H1 (cell line): ENCODE measurements around the gene ZIC5. TPM values are rescaled to one million over a fixed set of nuclear protein-coding genes. Genes with fewer than 3 reads are reported as not detected.

ENCODE experiments used
- CTCF ChIA-PET: fragments of 300-600 bp; sonication (Branson Sonifier 250); formaldehyde crosslinking; loops from one replicate; lab custom pipeline; 2021; ENCODE audit not compliant: partially characterized antibody; lab: Charles Lee
- POLR2A ChIA-PET: fragments of 300-600 bp; sonication (Branson Sonifier 250); formaldehyde crosslinking; loops from one replicate; lab custom pipeline; 2021; ENCODE audit warnings: inconsistent platforms; ENCODE audit not compliant: partially characterized antibody; lab: Charles Lee
- DNase-seq, 2 experiments: peaks; one replicate each; pipeline versions ENCODE4 v3.0.0 to v3.0.0-alpha.2; 2010 to 2022; ENCODE audit warnings: low spot score in 2 of 2, low read depth in 1 of 2, mixed read lengths in 1 of 2
- FAIRE-seq: peaks from 2 replicates; lab custom pipeline; 2011; peaks lifted over from hg19 to GRCh38; lab: Jason Lieb, UNC
- H2AFZ ChIP-seq: 2 replicates; pipeline ENCODE4 v1.8.1; 2012; ENCODE audit warnings: low read length, inconsistent platforms
- H2AK5ac ChIP-seq: 2 replicates; pipeline ENCODE4 v1.6.1; 2013; ENCODE audit warnings: low read depth, low read length
- H2BK120ac ChIP-seq: replicated peaks from 2 replicates; pipeline ENCODE3; 2013; ENCODE audit warnings: low read depth, low read length, inconsistent platforms
- H2BK12ac ChIP-seq: 2 replicates; pipeline ENCODE4 v1.6.1; 2013; ENCODE audit warnings: low read depth, low read length
- H2BK15ac ChIP-seq: 2 replicates; pipeline ENCODE4 v1.6.1; 2013; ENCODE audit warnings: low read length
- H2BK20ac ChIP-seq: 2 replicates; pipeline ENCODE4 v1.6.1; 2013; ENCODE audit warnings: low read length
- H2BK5ac ChIP-seq: 2 replicates; pipeline ENCODE4 v1.6.1; 2013; ENCODE audit warnings: low read depth, low read length
- H3K14ac ChIP-seq: 2 replicates; pipeline ENCODE4 v1.6.1; 2013; ENCODE audit warnings: inconsistent platforms; ENCODE audit not compliant: insufficient read length
- H3K18ac ChIP-seq: 2 replicates; pipeline ENCODE4 v1.6.1; 2013; ENCODE audit warnings: low read length; ENCODE audit errors: extremely low read depth
- H3K23ac ChIP-seq: 2 replicates; pipeline ENCODE4 v1.6.1; 2013; ENCODE audit warnings: inconsistent platforms; ENCODE audit not compliant: insufficient read length
- H3K23me2 ChIP-seq: 2 replicates; pipeline ENCODE4 v1.6.1; 2013; ENCODE audit warnings: low read depth, low read length
- H3K27ac ChIP-seq: 2 replicates; pipeline ENCODE4 v1.6.1; 2011; ENCODE audit warnings: low read depth, low read length, inconsistent platforms
- H3K27me3 ChIP-seq, 4 experiments: replicated peaks in 1 of 4; 1 replicate in 1 of 4; 2 replicates in 3 of 4; pipeline versions ENCODE4 v1.6.1 to v1.8.1; 2011 to 2013; ENCODE audit warnings: low read length in 3 of 4, mild to moderate bottlenecking in 3 of 4, inconsistent platforms in 2 of 4, mixed read lengths in 2 of 4, moderate library complexity in 1 of 4; ENCODE audit not compliant: control insufficient read depth in 3 of 4, insufficient read depth in 3 of 4; ENCODE audit errors: extremely low read depth in 1 of 4
- H3K36me3 ChIP-seq, 4 experiments: 2 replicates each; pipeline versions ENCODE4 v1.6.1 to v1.8.1; 2011 to 2013; ENCODE audit warnings: mild to moderate bottlenecking in 4 of 4, low read length in 3 of 4, moderate library complexity in 2 of 4, control low read depth in 1 of 4, inconsistent platforms in 1 of 4; ENCODE audit not compliant: insufficient read depth in 4 of 4, control insufficient read depth in 2 of 4
- H3K4ac ChIP-seq: replicated peaks from 2 replicates; pipeline ENCODE3; 2013; ENCODE audit warnings: low read length, low read depth, mixed read lengths, inconsistent platforms; ENCODE audit not compliant: insufficient read length
- H3K4me1 ChIP-seq, 4 experiments: replicated peaks in 1 of 4; 1 replicate in 1 of 4; 2 replicates in 3 of 4; pipeline versions ENCODE4 v1.6.1 to v1.8.1; 2011 to 2013; ENCODE audit warnings: low read length in 3 of 4, inconsistent platforms in 2 of 4, mixed read lengths in 1 of 4; ENCODE audit not compliant: insufficient read depth in 4 of 4, control insufficient read depth in 3 of 4
- H3K4me2 ChIP-seq, 2 experiments: 2 replicates each; pipeline versions ENCODE4 v1.6.1 to v1.8.1; 2011 to 2013; ENCODE audit warnings: low read depth in 2 of 2, low read length in 2 of 2, control low read depth in 1 of 2, inconsistent platforms in 1 of 2, mild to moderate bottlenecking in 1 of 2; ENCODE audit not compliant: insufficient read depth in 1 of 2
- H3K4me3 ChIP-seq, 4 experiments: fragments of 200-600, 300-600 bp in 1 of 4; sonication (generic), shearing (Covaris generic), sonication (Bioruptor Twin) in 1 of 4; 2 replicates each; pipeline versions ENCODE4 v1.5.1 to v1.8.1; 2011 to 2016; ENCODE audit warnings: low read length in 4 of 4, low read depth in 3 of 4, control low read depth in 2 of 4, inconsistent platforms in 2 of 4, mild to moderate bottlenecking in 2 of 4, mixed read lengths in 1 of 4, moderate library complexity in 1 of 4; ENCODE audit not compliant: insufficient read depth in 2 of 4; ENCODE audit errors: extremely low read depth in 1 of 4
- H3K56ac ChIP-seq: replicated peaks from 2 replicates; pipeline ENCODE3; 2013; ENCODE audit warnings: low read depth, mild to moderate bottlenecking, mixed read lengths, low read length, inconsistent platforms; ENCODE audit not compliant: insufficient read length
- H3K79me1 ChIP-seq: 2 replicates; pipeline ENCODE4 v1.6.1; 2013; ENCODE audit warnings: low read depth, low read length, control low read depth
- H3K79me2 ChIP-seq, 2 experiments: 2 replicates each; pipeline versions ENCODE4 v1.6.1 to v1.8.1; 2012 to 2013; ENCODE audit warnings: low read length in 2 of 2, mild to moderate bottlenecking in 2 of 2, inconsistent platforms in 1 of 2; ENCODE audit not compliant: insufficient read depth in 2 of 2, control insufficient read depth in 1 of 2
- H3K9ac ChIP-seq, 4 experiments: replicated peaks in 1 of 4; 1 replicate in 1 of 4; 2 replicates in 3 of 4; pipeline versions ENCODE4 v1.6.1 to v1.8.1; 2011 to 2013; ENCODE audit warnings: low read depth in 3 of 4, low read length in 3 of 4, control low read depth in 2 of 4, mild to moderate bottlenecking in 2 of 4, moderate library complexity in 2 of 4, inconsistent platforms in 1 of 4; ENCODE audit errors: extremely low read depth in 1 of 4
- H3K9me3 ChIP-seq, 2 experiments: 2 replicates each; pipeline versions ENCODE4 v1.6.1 to v1.8.1; 2012 to 2013; ENCODE audit warnings: mild to moderate bottlenecking in 2 of 2, moderate library complexity in 2 of 2, control low read depth in 1 of 2, inconsistent platforms in 1 of 2, low read depth in 1 of 2, low read length in 1 of 2, mixed read lengths in 1 of 2; ENCODE audit not compliant: insufficient read depth in 2 of 2
- H4K20me1 ChIP-seq, 2 experiments: replicated peaks in 1 of 2; 2 replicates each; pipeline versions ENCODE3 to v1.8.1; 2011 to 2013; ENCODE audit warnings: inconsistent platforms in 2 of 2, low read length in 2 of 2, mild to moderate bottlenecking in 1 of 2; ENCODE audit not compliant: insufficient read depth in 2 of 2, control insufficient read depth in 1 of 2
- H4K5ac ChIP-seq: 2 replicates; pipeline ENCODE4 v1.6.1; 2013; ENCODE audit warnings: low read length, low read depth, mixed read lengths, inconsistent platforms; ENCODE audit not compliant: insufficient read length
- H4K8ac ChIP-seq: 2 replicates; pipeline ENCODE4 v1.8.0; 2013; ENCODE audit warnings: mild to moderate bottlenecking, moderate library complexity, low read length, inconsistent platforms; ENCODE audit not compliant: insufficient read depth; ENCODE audit errors: extremely low read depth
- H4K91ac ChIP-seq: replicated peaks from 2 replicates; pipeline ENCODE3; 2013; ENCODE audit warnings: low read length, mixed read lengths, inconsistent platforms; ENCODE audit not compliant: insufficient read length
- BRCA1 ChIP-seq: IDR thresholded peaks from 2 replicates; pipeline ENCODE4 v1.6.1; 2012; ENCODE audit warnings: low read depth, low read length, improper control_type of control experiment
- E2F6 ChIP-seq: IDR thresholded peaks from 2 replicates; pipeline ENCODE4 v1.6.1; 2012; ENCODE audit warnings: inconsistent platforms
- KDM4A ChIP-seq: IDR thresholded peaks from one replicate; pipeline ENCODE4 v1.7.1; 2012; ENCODE audit warnings: low read depth, mild to moderate bottlenecking, moderate library complexity, low read length, inconsistent platforms; ENCODE audit not compliant: severe bottlenecking
- PHF8 ChIP-seq: fragments of 200-600 bp; sonication (generic); conservative IDR thresholded peaks from 2 replicates; pipeline ENCODE4 v1.7.1; 2012; ENCODE audit warnings: low read depth, mild to moderate bottlenecking, inconsistent platforms, low read length, moderate library complexity
- RFX5 ChIP-seq: IDR thresholded peaks from 2 replicates; pipeline ENCODE4 v1.6.1; 2011; ENCODE audit warnings: low read depth, low read length, improper control_type of control experiment, borderline replicate concordance
- SIN3A ChIP-seq, 2 experiments: IDR thresholded peaks in 1 of 2; conservative IDR thresholded peaks in 1 of 2; 2 replicates each; pipeline ENCODE4 v1.6.1; 2011 to 2012; ENCODE audit warnings: low read length in 2 of 2, improper control_type of control experiment in 1 of 2, low read depth in 1 of 2, mild to moderate bottlenecking in 1 of 2
- SP1 ChIP-seq: IDR thresholded peaks from 2 replicates; pipeline ENCODE4 v1.6.1; 2011; ENCODE audit warnings: low read depth, low read length
- SP4 ChIP-seq: IDR thresholded peaks from 2 replicates; pipeline ENCODE4 v1.6.1; 2012; ENCODE audit warnings: low read length, inconsistent platforms
- SUZ12 ChIP-seq: fragments of 200-600 bp; sonication (generic); IDR thresholded peaks from 2 replicates; pipeline ENCODE4 v1.6.1; 2012; ENCODE audit warnings: mild to moderate bottlenecking, inconsistent platforms, low read length, moderate library complexity, mixed read lengths
- TEAD4 ChIP-seq: IDR thresholded peaks from 2 replicates; pipeline ENCODE4 v1.6.1; 2012; ENCODE audit warnings: low read depth, low read length, inconsistent platforms, mixed read lengths
- WGBS, 2 experiments: shearing (Covaris generic) in 1 of 2; methylation state at CpG; one replicate each; pipeline versions ENCODE4 v1.1.6 to v1.1.7; 2013 to 2015; ENCODE audit warnings: low lambda C conversion rate in 2 of 2, mixed read lengths in 2 of 2, inconsistent platforms in 1 of 2, low coverage in 1 of 2, missing lambda C conversion rate in 1 of 2; ENCODE audit not compliant: insufficient replicate concordance in 2 of 2, insufficient coverage in 1 of 2, insufficient read length in 1 of 2; ENCODE audit errors: extremely low coverage in 1 of 2, missing lambda C conversion rate in 1 of 2; 5-methylcytosine and 5-hydroxymethylcytosine counted together
- polyA plus RNA-seq, 7 experiments: library from polyadenylated mRNA; depleted of rRNA in 3 of 7; stranded (reverse) in 5 of 7; unstranded in 2 of 7; fragments of >200 nt in 5 of 7; fragments of 200-250 nt in 2 of 7; gene quantifications; 1 replicate in 5 of 7; 2 replicates in 1 of 7; 4 replicates in 1 of 7; pipeline versions ENCODE4 v1.2.1 to v1.2.3, GENCODE V29; 2011 to 2013; ENCODE audit warnings: missing spikeins in 2 of 7, mixed read lengths in 2 of 7
- total RNA-seq: library from RNA; stranded (reverse); fragmentation: NEBNext Ultra II Directional; extraction: Animal tissue kit (Norgen Biotek cat#: 25700); gene quantifications from 2 replicates; pipeline ENCODE4 v1.2.1, GENCODE V29; 2021

The ZIC5 gene
- total and polyA plus RNA-seq, 2 of the 8 experiments (the other 6 are each of a cell fraction or from before 2014, with no cell fraction given), result 14.2 to 52.7 TPM

- Histone ChIP-seq H3K23ac (no peak overlapping the region), H3K9me3 (no peaks in the 10 kb centered on the region), H3K4me3 (peak overlapping the region; percentile 3 to 79 (median 30); a peak in 6 of 8 replicates), H4K91ac (peak overlapping the region; percentile 77), H4K20me1 (peaks cover under 1 to 2% of the 10 kb centered on the region in 2 experiments), H3K27ac (peak overlapping the region; percentile 62; the same call in 1 of the 2 replicates), H3K14ac (no peak overlapping the region), H2BK15ac (no peak overlapping the region), H2AFZ (no peak overlapping the region), H3K79me1 (no peaks in the 10 kb centered on the region), H3K27me3 (peaks cover 0 to 16% (median 4%) of the 10 kb centered on the region in 4 experiments; a peak in 4 of 7 replicates), H3K9ac (peak overlapping the region in 1 of 4 experiments; percentile 23; a peak in 2 of 7 replicates), H2BK120ac (peak overlapping the region; percentile 59), H2BK12ac (peak overlapping the region; percentile 97), H3K4ac (peak overlapping the region; percentile 3), H3K4me2 (peak overlapping the region; percentile 81 to 82), H3K56ac (peak overlapping the region; percentile 13), H3K36me3 (peaks cover 0 to 6% (median under 1%) of the 10 kb centered on the region in 4 experiments; a peak in 2 of 8 replicates), H4K5ac (peak overlapping the region; percentile 99), H3K79me2 (peaks cover under 1 to 30% of the 10 kb centered on the region in 2 experiments), H4K8ac (no peak overlapping the region), H2BK20ac (peak overlapping the region; percentile 53; the same call in 1 of the 2 replicates), H3K4me1 (peaks cover 0 to 31% (median 27%) of the 10 kb centered on the region in 4 experiments; a peak in 6 of 7 replicates), H2AK5ac (peak overlapping the region; percentile 76; the same call in 1 of the 2 replicates), H3K23me2 (peaks cover 16% of the 10 kb centered on the region), H3K18ac (peak overlapping the region; percentile 93), H2BK5ac (peak overlapping the region; percentile 97; the same call in 1 of the 2 replicates)
- ChIA-PET POLR2A (interaction anchor here (0.6 to 3.5 kb wide), 14 partner anchors 8 to 287 kb away, joined by 3 to 39 read pairs (median 6); no protein-coding TSS in a partner anchor), CTCF (interaction anchor here (0.7 to 3.3 kb wide), 7 partner anchors 16 to 622 kb away, joined by 3 to 12 read pairs (median 6); no protein-coding TSS in a partner anchor)
- peak; percentile 82 for FAIRE-seq
- no peak for DNase-seq
- WGBS, 2 experiments, result 3% methylated on average over 18 of the region's 18 CpGs; no CpG with 5 or more reads in 1 of the 2 experiments
- TF ChIP-seq RFX5, result no peak
- TF ChIP-seq KDM4A, result no peak
- TF ChIP-seq SIN3A (conservative IDR thresholded peaks at IDR 0.05 in 1 of 2, IDR thresholded peaks at IDR 0.05 in 1 of 2; ENCODE audit: low read depth in 1 of 2, low read length in 2 of 2), result peak in 1 of 2 experiments; percentile 65; a peak in 2 of 4 replicates
- peak; percentile 53; the same call in 1 of the 2 replicates for TF ChIP-seq SP1
- TF ChIP-seq SUZ12, result no peak
- no peak; the same call in 1 of the 2 replicates for TF ChIP-seq E2F6
- no peak for TF ChIP-seq BRCA1
- TF ChIP-seq SP4, result no peak
- no peak for TF ChIP-seq TEAD4
- TF ChIP-seq PHF8, result 0 out of 2 replicates have a peak, but pooled peaks have one; percentile 25
Measured at GRCh38 chr13:99974296-99974938, 2.9 kb upstream of the ZIC5 start.
